NCI-H1092 treated with DMSO at 0.1 percent for 48 hours (cell line): ENCODE results near the gene GRID1.

Experiments
- DNase-seq: peaks from one replicate; lab custom pipeline; 2025; lab: John Stamatoyannopoulos, UW

GRID1 gene

DNA sequence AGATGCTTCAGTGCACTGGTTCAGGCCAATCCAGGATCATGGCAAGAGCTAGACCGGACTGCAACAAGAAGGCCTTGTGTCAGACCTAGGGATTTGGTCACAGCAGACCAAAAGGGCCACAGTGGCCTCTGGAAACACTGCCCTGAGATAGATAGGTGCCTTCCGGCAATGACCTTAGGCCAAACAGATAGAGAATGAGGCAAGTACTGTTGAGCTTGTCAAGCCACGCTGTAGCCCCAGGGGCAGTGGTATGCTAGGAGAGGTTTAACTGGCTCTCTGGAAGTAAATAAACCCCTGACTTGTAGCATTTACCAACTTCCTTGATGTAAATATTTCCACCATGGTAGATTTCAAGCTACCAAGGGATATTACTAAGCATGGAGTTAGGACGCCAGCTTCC lies 197.5 kb downstream of the GRID1 start:
- no peak for DNase-seq

DNA sequence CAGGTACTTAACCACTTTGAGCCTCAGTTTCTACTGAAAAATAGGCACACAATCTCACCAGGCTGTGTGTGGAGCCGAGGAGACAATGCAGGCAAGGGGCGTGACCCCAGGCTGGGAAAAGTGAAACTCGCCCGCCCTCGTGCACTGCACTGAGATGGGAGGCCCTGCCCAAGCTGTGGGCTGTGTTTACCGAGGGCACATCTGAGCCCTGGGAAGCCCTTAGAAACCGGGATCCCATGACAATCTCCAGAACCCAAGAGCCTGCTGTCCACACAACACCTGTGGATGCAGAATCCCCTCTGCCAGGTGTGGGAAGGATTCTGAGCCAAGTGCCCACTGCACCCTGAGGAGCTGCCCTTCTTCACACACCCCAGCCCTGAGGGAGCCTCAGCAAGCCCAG lies 198.3 kb downstream of the GRID1 start:
- DNase-seq = no peak

GRCh38 chr10:86167762-86168128 lies 198.8 kb downstream of the GRID1 start:
- no peak for DNase-seq

GRCh38 chr10:86167121-86167761 lies 199.4 kb downstream of the GRID1 start:
- no peak for DNase-seq

DNA sequence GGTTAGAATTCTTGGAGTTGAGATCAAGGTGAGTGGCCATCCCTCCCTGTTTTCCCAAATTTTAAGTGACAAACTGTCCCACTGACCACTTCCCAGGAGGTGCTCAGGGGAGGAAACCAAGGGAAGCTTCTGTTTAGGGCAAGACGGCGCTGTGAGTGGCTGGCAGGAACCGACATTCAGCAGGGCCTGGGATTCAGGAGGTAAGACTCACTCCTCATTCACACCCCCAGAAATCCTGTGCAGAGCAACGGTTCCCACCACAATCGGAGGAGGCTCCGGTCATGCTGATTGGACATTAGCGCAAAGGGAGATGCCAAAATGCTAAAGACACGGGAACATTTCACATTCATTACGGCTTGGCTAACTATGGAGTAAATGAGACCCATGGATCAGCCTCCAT lies 200.9 kb downstream of the GRID1 start:
- no peak for DNase-seq

DNA sequence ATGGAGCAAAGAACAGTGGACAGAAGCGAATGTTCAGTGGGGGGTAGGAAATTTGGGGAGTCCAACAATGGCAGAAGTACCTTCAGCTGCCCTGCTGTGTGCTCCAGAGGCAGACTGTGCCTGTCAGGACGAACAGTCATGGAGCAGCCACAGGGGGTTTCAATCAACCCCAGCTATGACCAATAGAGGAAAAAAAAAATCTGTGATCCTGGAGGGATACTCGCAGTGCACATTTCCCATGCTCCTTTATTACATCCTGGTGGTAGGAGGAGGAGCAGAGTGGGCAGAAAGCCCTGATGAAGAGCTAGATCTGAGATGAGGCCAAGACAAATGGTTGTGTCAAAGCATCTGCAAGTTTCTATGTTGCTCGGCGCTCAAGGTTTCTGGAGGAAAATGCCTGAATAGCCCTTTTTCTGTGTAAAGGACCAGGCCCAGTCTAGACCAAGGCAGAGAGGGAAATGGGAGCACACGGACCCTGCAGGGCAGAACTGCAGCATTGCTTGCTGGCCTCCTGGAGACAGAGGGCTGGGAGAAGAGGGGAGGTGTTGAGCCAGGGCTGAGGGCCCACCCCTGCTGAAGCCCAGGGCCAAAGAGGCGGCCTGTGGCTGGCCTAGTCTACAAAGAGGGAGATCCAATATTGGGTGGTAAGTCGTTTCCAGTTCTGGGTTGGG lies 201.5 kb downstream of the GRID1 start:
- DNase-seq = no peak

- DNase-seq = no peak
Measured at GRCh38 chr10:86164174-86164774, 202.3 kb downstream of the GRID1 start.

GRCh38 chr10:86163522-86164173 lies 202.9 kb downstream of the GRID1 start:
- no peak for DNase-seq

GRCh38 chr10:86162696-86163400 lies 203.7 kb downstream of the GRID1 start:
- no peak for DNase-seq

GRCh38 chr10:86162036-86162435 lies 204.6 kb downstream of the GRID1 start:
- DNase-seq = no peak

- no peak for DNase-seq
Measured at GRCh38 chr10:86160890-86161585, 205.6 kb downstream of the GRID1 start.

GRCh38 chr10:86159797-86160196 lies 206.8 kb downstream of the GRID1 start:
- no peak for DNase-seq

- no peak for DNase-seq
Measured at GRCh38 chr10:86155054-86155921, 211.3 kb downstream of the GRID1 start.

GRCh38 chr10:86153751-86154150 lies 212.8 kb downstream of the GRID1 start:
- DNase-seq = no peak

DNA sequence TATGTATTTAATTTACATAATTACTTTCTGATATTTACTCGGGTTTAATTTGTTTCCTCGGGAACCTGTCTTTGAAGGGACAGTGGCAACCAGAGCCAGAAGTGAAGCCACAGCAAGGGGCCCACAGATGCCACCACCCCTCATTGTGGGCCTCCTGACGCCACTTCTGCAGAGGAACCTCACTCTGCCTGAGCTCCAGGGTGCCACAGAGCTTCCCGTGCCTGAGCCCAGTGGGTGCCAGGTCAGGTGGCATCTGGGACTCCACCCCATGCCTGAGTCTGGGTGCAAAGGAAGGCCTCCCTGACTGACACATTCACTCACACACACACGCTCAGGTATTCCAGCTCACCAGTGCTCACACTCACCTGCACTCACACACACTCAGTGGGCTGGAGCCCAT lies 213.7 kb downstream of the GRID1 start:
- DNase-seq = no peak

- DNase-seq = no peak
Measured at GRCh38 chr10:86152354-86152753, 214.2 kb downstream of the GRID1 start.

DNA sequence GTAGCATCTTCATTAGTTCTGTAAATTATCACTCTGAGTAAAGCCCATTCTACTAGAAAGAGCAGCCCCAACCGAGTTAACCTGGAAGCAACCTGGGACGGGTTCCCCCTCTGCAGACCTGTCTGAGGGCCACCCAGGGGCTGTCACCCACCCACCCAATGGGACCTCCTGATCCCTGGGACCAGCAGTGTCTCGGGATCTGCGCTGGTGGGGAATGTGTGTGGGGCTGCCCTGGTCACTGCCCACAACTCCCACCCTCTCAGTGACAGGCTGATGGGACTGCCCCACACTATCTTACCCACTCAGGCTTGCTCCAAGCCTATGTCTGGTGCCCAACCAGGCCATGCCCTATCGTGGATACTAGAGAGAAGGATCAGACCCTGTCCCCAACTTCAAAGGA lies 215.0 kb downstream of the GRID1 start:
- DNase-seq = no peak

- DNase-seq = no peak
Measured at GRCh38 chr10:86149257-86149656, 217.3 kb downstream of the GRID1 start.

DNA sequence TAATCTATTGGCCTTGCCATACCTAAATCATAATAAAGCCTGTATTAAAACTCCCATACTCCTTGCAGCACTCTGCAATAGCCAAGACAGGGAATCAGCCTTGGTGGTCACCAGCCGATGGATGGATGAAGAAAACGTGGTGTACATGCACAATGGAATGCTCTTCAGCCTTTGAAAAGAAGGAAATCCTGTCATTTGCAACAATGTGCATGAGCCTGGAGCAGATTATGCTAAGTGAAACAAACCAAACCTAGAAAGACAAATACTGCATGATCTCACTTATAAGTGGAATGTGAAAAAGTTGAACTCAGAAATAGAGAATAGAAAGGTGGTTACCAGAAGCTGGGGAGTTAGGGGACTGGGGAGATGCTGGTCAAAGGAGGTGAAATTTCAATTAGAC lies 218.5 kb downstream of the GRID1 start:
- no peak for DNase-seq

DNA sequence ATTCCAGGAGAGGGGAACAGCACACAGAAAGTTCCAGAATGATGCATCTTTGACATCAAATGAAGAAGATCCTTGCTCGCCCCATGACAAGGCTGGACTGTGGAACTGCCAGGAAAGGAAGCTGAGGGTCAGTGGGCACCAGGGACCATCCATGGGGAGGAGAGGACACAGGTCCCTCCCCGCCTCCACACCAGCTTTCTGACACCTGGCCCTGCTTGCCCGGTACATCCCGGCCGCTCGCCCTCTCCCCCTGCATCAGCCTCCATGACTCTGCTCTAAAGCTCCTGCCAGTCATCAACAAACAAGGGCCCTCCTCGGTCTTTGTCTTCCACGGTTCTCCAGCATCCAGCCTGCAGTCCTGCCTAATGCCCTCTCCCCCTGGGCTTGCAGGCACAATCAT lies 222.3 kb downstream of the GRID1 start:
- no peak for DNase-seq

GRCh38 chr10:86141896-86142295 lies 224.7 kb downstream of the GRID1 start:
- no peak for DNase-seq
